PC-3 (cell line): ENCODE results near the gene HOXD12. TPM values are rescaled to one million over a fixed set of nuclear protein-coding genes. Genes with fewer than 3 reads are reported as not detected.

ENCODE experiments used
- ATAC-seq: fragments of 200-7000 bp; cut with Tn5 transposase; 2 replicates; pipeline ENCODE4 v1.9.1; 2020; ENCODE audit warnings: mild to moderate bottlenecking, moderate library complexity
- BruUV-seq: library from RNA; stranded (reverse); fragments of 400-500 nt; replicated peaks from 2 replicates; lab custom pipeline; 2021; lab: Mats Ljungman, UMichigan
- CTCF ChIA-PET: fragments of 300-600 bp; sonication (Branson Sonifier 250); formaldehyde crosslinking; loops from one replicate; lab custom pipeline; 2022; ENCODE audit warnings: antibody characterized with exemption; lab: Charles Lee
- POLR2A ChIA-PET: fragments of 300-600 bp; sonication (Branson Sonifier 250); formaldehyde crosslinking; loops from one replicate; lab custom pipeline; 2022; ENCODE audit warnings: antibody characterized with exemption; ENCODE audit not compliant: unreplicated experiment; lab: Charles Lee
- DNase-seq: peaks from one replicate; pipeline ENCODE4 v3.0.0-alpha.2; 2015
- H2AFZ ChIP-seq: fragments of 300-600 bp; sonication (generic); 2 replicates; pipeline ENCODE4 v1.6.0; 2016; ENCODE audit warnings: antibody characterized with exemption, low read length
- H3F3A ChIP-seq: fragments of 300-600 bp; sonication (generic); one replicate; pipeline ENCODE4 v1.6.0; 2017; ENCODE audit warnings: antibody characterized with exemption, low read length, control low read depth, mild to moderate bottlenecking; ENCODE audit not compliant: unreplicated experiment
- H3K27ac ChIP-seq: fragments of 300-600 bp; sonication (generic); 2 replicates; pipeline ENCODE4 v1.5.1; 2016; ENCODE audit warnings: mild to moderate bottlenecking, low read length
- H3K27me3 ChIP-seq: fragments of 300-600 bp; sonication (generic); 2 replicates; pipeline ENCODE4 v1.6.1; 2016; ENCODE audit warnings: low read length, mixed read lengths
- H3K36me3 ChIP-seq: fragments of 300-600 bp; sonication (generic); 2 replicates; pipeline ENCODE4 v1.6.1; 2016; ENCODE audit warnings: low read depth, mixed run types, low read length, mixed read lengths
- H3K4me1 ChIP-seq: fragments of 300-600 bp; sonication (generic); 2 replicates; pipeline ENCODE4 v1.5.1; 2016; ENCODE audit warnings: low read length; ENCODE audit not compliant: insufficient read depth
- H3K4me2 ChIP-seq: fragments of 300-600 bp; sonication (generic); 2 replicates; pipeline ENCODE4 v1.6.0; 2016; ENCODE audit warnings: low read length
- H3K4me3 ChIP-seq: fragments of 300-600 bp; sonication (generic); 2 replicates; pipeline ENCODE4 v1.5.1; 2016; ENCODE audit warnings: mild to moderate bottlenecking, low read length, mixed read lengths
- H3K79me2 ChIP-seq: fragments of 300-600 bp; sonication (generic); 2 replicates; pipeline ENCODE4 v1.6.1; 2017; ENCODE audit warnings: low read length, mixed read lengths
- H3K9ac ChIP-seq: fragments of 300-600 bp; sonication (generic); 2 replicates; pipeline ENCODE4 v1.6.0; 2016; ENCODE audit warnings: mild to moderate bottlenecking, low read length
- H3K9me2 ChIP-seq: fragments of 300-600 bp; sonication (generic); replicated peaks from 2 replicates; pipeline ENCODE4 v1.6.1; 2016; ENCODE audit warnings: mixed run types, low read length, mixed read lengths
- H3K9me3 ChIP-seq: fragments of 300-600 bp; sonication (generic); 2 replicates; pipeline ENCODE4 v1.6.1; 2016; ENCODE audit warnings: low read length, mixed read lengths
- H4K20me1 ChIP-seq: fragments of 300-600 bp; sonication (generic); 2 replicates; pipeline ENCODE4 v1.6.1; 2016; ENCODE audit warnings: low read length, mixed read lengths
- CTCF ChIP-seq: fragments of 300-600 bp; sonication (generic); conservative IDR thresholded peaks from 2 replicates; pipeline ENCODE4 v1.5.1; 2017; ENCODE audit warnings: antibody characterized with exemption, low read depth, mild to moderate bottlenecking, low read length
- EZH2 ChIP-seq: fragments of 300-600 bp; sonication (generic); IDR thresholded peaks from one replicate; pipeline ENCODE4 v1.6.1; 2017; ENCODE audit warnings: antibody characterized with exemption, mild to moderate bottlenecking, low read length; ENCODE audit not compliant: unreplicated experiment
- EZH2phosphoT487 ChIP-seq: fragments of 300-600 bp; sonication (generic); IDR thresholded peaks from 2 replicates; pipeline ENCODE4 v1.6.1; 2018; ENCODE audit warnings: mild to moderate bottlenecking, antibody characterized with exemption, low read length, borderline replicate concordance
- intact Hi-C: fragments of 100-400 bp; cut with micrococcal nuclease; formaldehyde crosslinking; loops from 2 replicates; pipeline ENCODE4 v1.9.0; 2023
- total RNA-seq: library from RNA; depleted of rRNA; stranded (reverse); fragments of >200 nt; gene quantifications from 2 replicates; pipeline ENCODE4 v1.2.3, GENCODE V29; 2014

Gene HOXD12
- total RNA-seq, 1 experiment from 2014 or later, result not detected

DNA sequence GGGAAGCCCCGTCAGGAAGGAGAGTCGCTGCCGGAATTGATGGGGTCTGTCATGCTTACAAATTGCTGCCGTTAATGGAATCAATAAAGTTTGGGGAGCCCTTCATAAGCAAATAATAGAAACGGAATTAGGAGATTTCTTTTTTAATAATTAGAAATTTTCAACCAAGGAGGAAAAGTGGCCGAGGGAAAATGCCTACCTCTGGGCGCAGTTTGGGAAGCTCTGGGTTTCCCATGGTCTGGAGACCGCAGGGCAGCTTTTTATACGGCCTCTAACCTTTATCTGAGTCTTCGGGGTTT, 17.1 kb upstream of the HOXD12 start:
- Histone ChIP-seq H3K4me1 (peaks cover 4% of the 10 kb centered on the region; the same call in 1 of the 2 replicates), H4K20me1 (no peaks in the 10 kb centered on the region), H3K9me3 (no peaks in the 10 kb centered on the region), H3K27me3 (peaks cover 38% of the 10 kb centered on the region), H3K4me3 (no peak overlapping the region), H3K79me2 (no peaks in the 10 kb centered on the region), H3K9me2 (no peaks in the 10 kb centered on the region), H2AFZ (no peak overlapping the region), H3K27ac (no peak overlapping the region), H3K36me3 (no peaks in the 10 kb centered on the region), H3F3A (no peaks in the 10 kb centered on the region), H3K4me2 (no peak overlapping the region), H3K9ac (no peak overlapping the region)
- POLR2A ChIA-PET, result no interaction called here
- no peak for TF ChIP-seq CTCF
- no peak for TF ChIP-seq EZH2
- no peak for TF ChIP-seq EZH2phosphoT487
- CTCF ChIA-PET, result no interaction called here
- DNase-seq (no peak), ATAC-seq (no peak)
- no TSS peak for BruUV-seq
- intact Hi-C loops, result no loop called here

GRCh38 chr2:176082824-176083751, 16.5 kb upstream of the HOXD12 start:
- Histone ChIP-seq H2AFZ (no peak overlapping the region), H3K9me2 (no peaks in the 10 kb centered on the region), H3K79me2 (no peaks in the 10 kb centered on the region), H3K36me3 (no peaks in the 10 kb centered on the region), H3K27me3 (peaks cover 34% of the 10 kb centered on the region), H3K9me3 (no peaks in the 10 kb centered on the region), H3K4me1 (peaks cover 9% of the 10 kb centered on the region), H3K27ac (no peak overlapping the region), H3K9ac (no peak overlapping the region), H4K20me1 (no peaks in the 10 kb centered on the region), H3K4me3 (no peak overlapping the region), H3K4me2 (no peak overlapping the region), H3F3A (no peaks in the 10 kb centered on the region)
- TF ChIP-seq EZH2phosphoT487 (no peak), CTCF (no peak), EZH2 (no peak)
- ChIA-PET POLR2A (no interaction called here), CTCF (no interaction called here)
- intact Hi-C loops, result no loop called here
- ATAC-seq, result no peak
- no peak for DNase-seq
- BruUV-seq, result no TSS peak

DNA sequence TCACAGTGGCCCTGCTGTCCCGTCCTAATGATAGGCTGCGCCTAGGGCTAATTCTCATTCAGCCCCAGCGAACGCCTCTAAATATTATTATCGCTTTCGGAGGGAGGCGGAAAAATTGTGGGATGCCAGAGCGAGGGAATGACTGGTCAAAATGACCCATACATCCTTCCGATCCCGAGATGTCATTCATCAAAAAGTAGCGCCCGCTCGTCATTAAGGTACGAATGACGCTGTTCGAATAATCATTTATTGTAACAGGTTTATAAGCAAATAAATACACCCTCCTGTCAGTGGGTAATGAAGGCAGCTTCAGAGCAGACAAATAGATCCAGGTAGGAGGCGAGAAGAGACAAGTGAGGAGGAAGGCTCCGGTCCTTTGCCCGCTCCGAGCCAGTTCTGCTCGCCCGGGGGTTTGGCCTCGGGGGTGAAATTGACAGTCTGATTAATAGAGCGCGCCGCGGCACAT, 15.8 kb upstream of the HOXD12 start, which contains the start of gene EVX2:
Gene EVX2 (minus strand): TSS at position 167 of the 466 bp plus-strand sequence. CDS start 186 bp downstream, outside the sequence.
- Histone ChIP-seq H2AFZ (no peak within 1 kb of the TSS), H3K27me3 (peaks cover 32% of the 10 kb centered on the region)

More for the DNA sequence above, 15.8 kb upstream of the HOXD12 start, which contains the start of gene EVX2:
- H3K79me2 ChIP-seq, result no peaks in the 10 kb centered on the region
- intact Hi-C loops, result no loop called here
- no peaks in the 10 kb centered on the region for H3K9me2 ChIP-seq
- POLR2A ChIA-PET, result no interaction called here
- peaks cover 12% of the 10 kb centered on the region for H3K4me1 ChIP-seq
- no peak within 1 kb of the TSS for H3K27ac ChIP-seq
- CTCF ChIA-PET, result no interaction called here
- no peak for DNase-seq
- ATAC-seq, result no peak
- H3K9me3 ChIP-seq, result no peaks in the 10 kb centered on the region
- no peak within 1 kb of the TSS for H3K9ac ChIP-seq
- no peaks in the 10 kb centered on the region for H4K20me1 ChIP-seq
- no TSS peak for BruUV-seq
- no peak within 1 kb of the TSS for H3K4me2 ChIP-seq
- H3F3A ChIP-seq, result no peaks in the 10 kb centered on the region
- no peak for TF ChIP-seq EZH2phosphoT487
- TF ChIP-seq EZH2, result no peak
- TF ChIP-seq CTCF, result no peak
- H3K4me3 ChIP-seq, result no peak within 1 kb of the TSS
- no peaks in the 10 kb centered on the region for H3K36me3 ChIP-seq
